ENCODE measurements around the gene PDSS1. TPM values are rescaled to one million over a fixed set of nuclear protein-coding genes. Genes with fewer than 3 reads are reported as not detected.
A peak's percentile ranks its signal among the peaks of the same experiment; 100 is the strongest.

Gene PDSS1
- total RNA-seq, 4 donors from 2014 or later: 2.4 to 15.7 (median 6.6) TPM

- H3K9me3 ChIP-seq: no peaks in the 10 kb centered on the region
- 54 to 58% methylated on average over 8 of the region's 8 CpGs for WGBS, 2 donors
- no peak overlapping the region for H3K4me3 ChIP-seq
- no peaks in the 10 kb centered on the region for H3K4me1 ChIP-seq
- no peak overlapping the region for H3K27ac ChIP-seq
- no peaks in the 10 kb centered on the region for H3K27me3 ChIP-seq
- peak in 1 of 2 donors; percentile 9 for DNase-seq (ENCODE audit: low spot score in 2 of 2)
- peaks cover 0 to 63% (median 0%) of the 10 kb centered on the region in 3 donors for H3K36me3 ChIP-seq
- TF ChIP-seq POLR2A (IDR thresholded peaks at IDR 0.05): no peak
- TF ChIP-seq CTCF (IDR thresholded peaks at IDR 0.05): peak; percentile 64 to 82 (median 74)
These were observed 28.6 kb downstream of the PDSS1 start for GRCh38 chr10:26725837-26726727.

GRCh38 chr10:26727005-26727404 lies 29.5 kb downstream of the PDSS1 start:
- H3K9me3 ChIP-seq: no peaks in the 10 kb centered on the region
- TF ChIP-seq CTCF (IDR thresholded peaks at IDR 0.05): no peak
- TF ChIP-seq EP300 (IDR thresholded peaks at IDR 0.05): no peak
- no peak for TF ChIP-seq POLR2A (IDR thresholded peaks at IDR 0.05)
- H3K4me3 ChIP-seq: no peak overlapping the region
- DNase-seq (ENCODE audit: low spot score in 2 of 2): no peak
- WGBS, 2 donors: 85 to 91% methylated on average over 1 of the region's 1 CpG
- H3K36me3 ChIP-seq: peaks cover 0 to 66% (median 0%) of the 10 kb centered on the region in 3 donors
- no peaks in the 10 kb centered on the region for H3K4me1 ChIP-seq
- H3K27me3 ChIP-seq: no peaks in the 10 kb centered on the region
- no peak overlapping the region for H3K27ac ChIP-seq

- WGBS, 2 donors: 88 to 91% methylated on average over 7 of the region's 7 CpGs
- no peak for DNase-seq (ENCODE audit: low spot score in 2 of 2)
- no peaks in the 10 kb centered on the region for H3K27me3 ChIP-seq
- no peaks in the 10 kb centered on the region for H3K9me3 ChIP-seq
- H3K4me1 ChIP-seq: no peaks in the 10 kb centered on the region
- no peak for TF ChIP-seq POLR2A (IDR thresholded peaks at IDR 0.05)
- no peak for TF ChIP-seq CTCF (IDR thresholded peaks at IDR 0.05)
- TF ChIP-seq EP300 (IDR thresholded peaks at IDR 0.05): no peak
- H3K27ac ChIP-seq: no peak overlapping the region
- peaks cover 0 to 63% (median 0%) of the 10 kb centered on the region in 3 donors for H3K36me3 ChIP-seq
- H3K4me3 ChIP-seq: no peak overlapping the region
These were observed 31.5 kb downstream of the PDSS1 start for GRCh38 chr10:26728957-26729356.

GRCh38 chr10:26729395-26729794 lies 31.9 kb downstream of the PDSS1 start:
- WGBS, 2 donors: 82 to 85% methylated on average over 4 of the region's 4 CpGs
- Histone ChIP-seq H3K27me3 (no peaks in the 10 kb centered on the region), H3K36me3 (peaks cover 0 to 62% (median 0%) of the 10 kb centered on the region in 3 donors), H3K4me3 (no peak overlapping the region), H3K9me3 (no peaks in the 10 kb centered on the region), H3K4me1 (no peaks in the 10 kb centered on the region), H3K27ac (no peak overlapping the region)
- TF ChIP-seq EP300 (IDR thresholded peaks at IDR 0.05) (no peak), POLR2A (IDR thresholded peaks at IDR 0.05) (no peak), CTCF (IDR thresholded peaks at IDR 0.05) (no peak)
- DNase-seq (ENCODE audit: low spot score in 2 of 2): no peak

GRCh38 chr10:26730552-26730951 lies 33.1 kb downstream of the PDSS1 start:
- H3K9me3 ChIP-seq: no peaks in the 10 kb centered on the region
- no peak overlapping the region for H3K4me3 ChIP-seq
- H3K27ac ChIP-seq: no peak overlapping the region
- H3K27me3 ChIP-seq: no peaks in the 10 kb centered on the region
- peaks cover 0 to 5% (median 0%) of the 10 kb centered on the region in 4 donors for H3K4me1 ChIP-seq
- DNase-seq (ENCODE audit: low spot score in 2 of 2): no peak
- TF ChIP-seq POLR2A (IDR thresholded peaks at IDR 0.05) (no peak), CTCF (IDR thresholded peaks at IDR 0.05) (no peak), EP300 (IDR thresholded peaks at IDR 0.05) (no peak)
- H3K36me3 ChIP-seq: peaks cover 0 to 59% (median 0%) of the 10 kb centered on the region in 3 donors
- WGBS, 2 donors: 87 to 91% methylated on average over 2 of the region's 2 CpGs

All from tibial nerve (tissue), 4 donors.